Fibroblast of skin of scalp (primary cell): Measurements from ENCODE around the gene CCDC136. TPM values are rescaled to one million over a fixed set of nuclear protein-coding genes. Genes with fewer than 3 reads are reported as not detected.

ENCODE experiments used
- DNase-seq: peaks from one replicate; pipeline ENCODE4 v3.0.0-alpha.2; 2013
- polyA plus RNA-seq, 2 experiments: library from polyadenylated mRNA; unstranded; fragments of 120-200 nt; gene quantifications; one replicate each; pipeline ENCODE4 v1.2.1, GENCODE V29; 2013; ENCODE audit not compliant: insufficient read length in 2 of 2

CCDC136 gene
- polyA plus RNA-seq (2013, experiment 1 of 2; ENCODE audit: insufficient read length): 9.4 TPM
- 10.6 TPM for polyA plus RNA-seq (2013, experiment 2 of 2; ENCODE audit: insufficient read length)

DNA sequence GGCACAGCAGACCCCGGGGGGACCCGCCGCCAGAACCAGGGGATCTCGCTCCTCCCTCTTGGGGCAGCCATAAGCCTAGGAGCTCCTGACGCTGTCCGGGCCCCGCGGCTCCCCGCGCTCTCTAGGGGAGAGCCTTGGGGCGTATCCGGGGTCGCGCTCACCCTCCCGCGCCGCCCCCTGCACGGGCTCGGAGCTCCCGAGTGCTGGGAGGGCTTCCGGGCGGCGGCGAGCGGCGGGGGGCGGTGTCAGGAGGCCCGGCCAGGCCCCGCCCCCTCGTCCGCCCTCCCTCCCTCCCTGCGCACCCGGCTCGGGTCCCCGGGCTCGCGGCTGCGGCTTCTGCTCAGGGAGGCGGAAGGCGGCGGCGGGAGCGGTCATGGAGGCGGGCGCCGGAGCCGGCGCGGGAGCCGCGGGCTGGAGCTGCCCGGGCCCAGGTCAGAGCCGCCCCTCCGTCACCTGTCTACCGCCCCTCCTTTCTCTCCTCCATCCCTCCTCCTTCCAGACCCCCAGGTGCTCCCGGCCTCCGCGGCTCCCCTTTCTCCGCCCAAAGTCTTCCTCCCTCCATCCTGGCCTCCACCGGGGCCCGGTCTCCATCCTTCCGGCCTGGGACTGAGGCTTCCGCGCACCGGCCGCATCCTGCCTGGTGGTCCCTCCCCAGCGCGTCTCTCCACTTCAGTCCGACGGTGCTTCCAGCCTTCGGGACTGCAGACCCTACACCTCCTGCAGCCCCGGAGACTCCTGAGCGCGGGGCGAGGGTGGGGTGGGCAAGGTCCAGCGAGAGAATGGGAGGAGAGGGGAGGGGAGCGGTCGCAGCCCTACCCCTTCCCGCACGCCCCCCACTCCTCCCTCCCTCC, at the start of gene CCDC136:
Gene CCDC136, plus strand, starts transcription at position 848 of the 851 bp plus-strand sequence. CDS start 444 bp downstream, outside the sequence.
- DNase-seq: peak; percentile 71

DNA sequence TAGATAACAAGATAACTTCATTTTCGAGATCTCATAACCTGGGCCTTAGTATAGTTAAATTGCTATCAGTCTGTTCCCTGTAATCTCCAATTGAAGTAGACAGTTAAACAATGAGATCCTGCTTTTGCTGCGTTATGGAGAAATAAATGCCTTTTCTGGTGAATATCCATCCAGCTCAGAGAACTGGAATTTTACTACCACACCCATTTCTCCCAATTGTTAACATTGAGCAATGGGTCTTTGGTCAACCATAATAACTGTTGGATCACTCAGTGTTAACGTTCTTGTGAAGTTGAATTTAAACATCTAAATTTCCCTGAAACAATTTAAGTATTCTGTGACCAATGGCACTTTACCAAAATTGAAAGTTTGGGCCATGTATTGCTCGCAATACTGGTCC, 49.6 kb upstream of the CCDC136 start:
- DNase-seq: peak; percentile 70

DNA sequence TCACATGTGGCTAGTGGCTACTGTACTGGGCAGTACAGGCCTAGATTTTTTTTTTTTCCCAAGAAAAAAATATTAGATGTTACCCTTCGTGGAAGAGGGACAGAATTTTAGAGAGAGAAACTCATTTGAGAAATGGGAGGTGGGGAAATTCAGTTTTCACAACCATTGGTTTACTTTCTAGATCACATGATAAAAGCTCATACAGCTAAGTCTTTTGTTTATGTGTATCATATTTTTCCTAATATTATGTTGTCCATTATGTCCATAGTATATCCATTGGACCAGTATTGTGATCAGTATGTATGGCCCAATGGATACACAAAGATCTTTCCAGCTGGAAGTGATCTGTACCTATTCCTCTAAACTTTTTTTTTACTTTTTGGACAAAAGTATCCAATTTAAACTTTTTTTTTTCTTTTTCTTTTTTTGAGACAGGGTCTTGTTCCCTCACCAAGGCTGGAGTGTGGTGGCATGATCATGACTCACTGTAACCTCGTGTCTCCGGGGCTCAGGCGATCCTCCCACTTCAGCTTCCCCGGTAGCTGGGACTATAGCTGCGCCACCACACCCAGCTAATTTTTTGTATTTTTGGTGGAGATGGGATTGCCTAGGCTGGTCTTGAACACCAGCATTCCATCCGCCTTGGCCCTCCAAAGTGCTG, 48.5 kb upstream of the CCDC136 start:
- DNase-seq: no peak

DNA sequence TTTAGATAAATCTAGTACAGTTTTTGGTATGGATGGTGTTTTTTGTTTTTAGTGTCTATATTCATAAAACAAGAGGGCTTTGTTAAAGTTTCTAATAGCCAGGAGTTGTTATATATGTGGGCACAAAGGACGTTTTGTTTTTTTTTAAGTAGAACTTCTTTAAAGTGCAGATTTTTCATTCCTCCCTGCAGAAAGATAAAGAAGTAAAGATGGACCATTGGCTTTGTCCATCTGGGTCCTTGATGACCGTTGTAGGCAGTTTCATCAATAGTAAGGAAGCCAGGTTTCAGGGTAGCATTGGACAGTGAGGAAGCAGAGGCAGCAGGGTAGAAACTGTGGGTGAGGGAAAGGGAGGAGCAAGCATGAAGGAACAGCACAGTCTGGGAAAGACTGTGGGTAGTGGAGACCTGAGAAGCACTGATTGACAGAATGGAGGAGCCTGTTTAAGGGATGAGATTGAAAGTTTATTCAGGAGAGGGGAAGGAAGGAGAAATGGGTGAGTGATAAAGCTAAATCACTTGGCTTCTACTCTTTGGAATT, 47.3 kb upstream of the CCDC136 start:
- DNase-seq: no peak

DNA sequence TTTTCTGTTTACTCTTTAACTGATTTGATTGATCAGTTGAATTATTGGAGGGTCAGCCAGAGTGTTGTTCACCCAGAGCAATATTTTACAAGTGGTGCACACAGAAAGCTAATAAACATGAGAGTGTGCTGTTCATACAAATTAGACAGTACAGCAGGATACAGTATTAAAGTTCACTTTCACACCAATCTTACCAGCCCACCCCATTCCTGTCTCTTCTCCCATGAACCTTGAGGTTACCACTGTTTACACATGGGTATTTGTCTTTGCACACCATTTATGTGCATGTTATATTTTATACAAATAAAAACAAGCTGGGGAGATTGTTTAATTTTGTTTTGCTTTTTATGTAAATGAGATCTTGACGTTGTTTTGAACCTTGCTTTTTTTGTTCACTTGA, 46.1 kb upstream of the CCDC136 start:
- no peak for DNase-seq

DNA sequence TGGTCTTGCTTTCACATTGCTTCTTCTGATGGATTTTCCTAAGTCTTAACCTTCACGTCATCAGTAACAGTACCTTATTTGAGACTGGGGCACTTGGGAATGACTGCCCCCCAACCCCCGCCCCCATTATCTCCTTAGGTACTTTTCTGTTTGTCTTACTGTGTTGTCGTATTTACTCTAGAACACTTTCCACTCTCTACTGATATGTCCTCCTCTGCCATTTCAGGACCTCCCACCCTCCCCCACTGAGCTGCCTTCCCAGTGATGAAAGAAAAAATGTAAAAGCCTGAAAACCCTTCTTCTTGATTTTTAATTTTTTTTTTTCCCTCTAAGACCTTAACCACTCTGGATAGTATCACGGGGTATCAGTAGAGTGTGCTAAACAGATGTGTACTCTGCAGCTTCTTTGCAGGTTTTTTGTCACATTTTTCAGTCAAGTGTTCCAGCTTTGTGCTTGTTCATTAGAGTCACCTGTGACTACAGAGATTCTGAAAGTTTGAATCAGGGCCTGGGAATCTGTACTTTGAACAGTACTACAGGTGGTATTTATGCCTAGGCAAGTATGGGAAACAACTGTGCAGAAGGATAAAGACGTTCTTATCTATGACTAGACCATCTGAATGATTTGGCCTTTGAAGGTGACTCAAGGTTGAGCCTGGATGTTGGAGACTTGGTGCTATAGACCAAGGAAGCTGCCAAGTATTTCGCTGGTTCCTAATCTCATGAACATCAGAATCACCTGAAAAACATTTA, 44.3 kb upstream of the CCDC136 start:
- no peak for DNase-seq

DNA sequence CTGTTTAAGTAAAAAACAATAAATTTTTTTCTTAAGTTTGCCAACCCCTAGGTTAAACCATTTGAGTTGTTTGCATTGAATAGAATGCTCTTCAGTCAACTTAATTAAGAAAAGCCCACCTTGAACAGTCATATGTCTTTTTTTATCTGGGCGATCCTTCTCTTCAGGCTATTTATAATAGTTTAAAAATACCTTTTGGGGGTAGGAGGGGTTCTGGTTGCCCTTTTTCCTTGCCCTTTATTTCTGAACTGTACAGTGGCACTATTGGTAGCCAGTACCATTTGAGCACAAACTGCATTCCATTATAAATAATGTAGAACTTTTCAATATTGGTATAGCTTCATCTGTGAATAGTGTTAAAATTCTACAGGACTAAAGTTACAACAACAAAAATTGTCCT, 39.5 kb upstream of the CCDC136 start:
- DNase-seq: no peak

DNA sequence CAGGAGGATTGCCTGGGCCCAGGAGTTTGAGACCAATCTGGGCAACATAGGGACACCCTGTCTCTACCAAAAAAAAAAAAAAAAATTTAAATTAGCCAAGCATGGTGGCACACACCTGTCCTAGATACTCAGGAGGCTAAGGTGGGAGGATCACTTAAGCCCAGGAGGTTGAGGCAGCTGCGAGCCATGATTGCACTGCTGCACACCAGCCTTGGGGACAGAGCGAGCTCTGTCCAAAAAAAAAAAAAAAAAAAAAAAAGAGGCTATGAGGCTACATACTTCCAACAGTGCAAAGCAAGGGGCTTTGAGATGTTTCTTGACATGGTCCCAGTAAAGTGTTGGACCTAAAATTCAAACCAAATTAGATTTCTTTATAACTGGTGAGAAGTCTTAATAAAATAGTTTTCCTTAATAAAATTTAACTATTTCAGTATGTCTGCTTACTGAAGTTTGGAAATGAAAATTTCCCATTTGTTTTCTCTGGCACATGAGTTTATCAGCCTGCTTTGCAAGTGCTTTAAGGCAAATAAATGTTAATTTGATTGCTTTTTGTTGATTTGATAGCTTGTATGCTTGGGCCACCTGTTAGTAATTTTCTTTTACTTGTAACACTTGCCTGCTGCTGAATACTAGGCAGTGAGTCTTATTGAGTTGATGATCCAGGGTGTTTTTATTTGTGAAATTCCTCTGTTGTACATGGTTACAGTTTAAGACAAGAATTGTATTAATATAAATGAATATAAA, 36.5 kb upstream of the CCDC136 start:
- no peak for DNase-seq

DNA sequence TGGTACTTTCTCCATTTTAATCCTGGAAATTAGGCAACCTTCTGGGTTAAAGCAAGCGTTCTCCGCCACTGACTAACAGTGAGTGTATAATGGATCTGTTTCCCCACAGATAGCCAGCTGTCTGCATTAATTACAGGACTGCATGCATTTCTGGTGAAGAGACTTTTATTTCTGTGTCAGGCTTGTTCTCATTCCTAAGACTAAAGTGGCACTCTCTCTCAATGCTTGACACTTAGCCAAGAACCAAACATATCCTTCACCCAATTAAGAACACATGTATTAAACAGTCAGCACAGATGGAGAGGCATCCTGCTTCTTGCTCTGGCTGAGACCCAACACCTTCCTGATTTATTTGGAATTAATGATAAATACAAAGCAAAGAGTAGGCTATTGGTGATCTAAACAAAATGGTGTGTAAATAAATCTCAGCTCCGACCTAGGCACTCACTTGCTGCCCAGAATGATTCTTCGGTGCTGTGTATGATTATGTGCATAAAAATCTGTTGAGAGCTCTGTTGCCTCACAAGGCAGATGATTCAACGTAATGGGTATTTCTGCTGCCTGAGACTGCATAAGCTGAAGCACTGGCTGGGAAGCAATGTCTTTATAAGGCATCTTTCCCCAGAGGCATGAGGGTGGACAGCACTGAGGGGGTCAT, 35.8 kb upstream of the CCDC136 start:
- peak; percentile 96 for DNase-seq

DNA sequence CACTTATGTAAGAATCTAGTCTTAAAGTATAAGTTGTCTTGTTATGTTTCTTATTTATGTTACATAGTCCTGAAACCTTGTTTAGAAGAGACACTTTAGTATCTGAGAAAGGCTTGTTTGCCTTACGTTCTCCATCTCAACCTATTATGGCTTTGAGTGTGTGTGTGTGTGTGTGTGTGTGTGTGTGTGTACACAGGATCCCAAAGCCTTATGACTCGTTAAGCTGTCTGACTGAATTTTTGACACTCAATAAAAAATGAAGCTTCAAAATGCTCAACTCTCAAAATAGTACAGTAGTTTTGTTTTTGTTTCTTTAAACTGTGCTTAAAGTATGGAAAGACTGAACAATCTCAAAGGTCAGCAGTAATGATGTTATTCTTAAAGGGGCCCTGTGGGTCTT, 34.6 kb upstream of the CCDC136 start:
- DNase-seq: peak; percentile 60

DNA sequence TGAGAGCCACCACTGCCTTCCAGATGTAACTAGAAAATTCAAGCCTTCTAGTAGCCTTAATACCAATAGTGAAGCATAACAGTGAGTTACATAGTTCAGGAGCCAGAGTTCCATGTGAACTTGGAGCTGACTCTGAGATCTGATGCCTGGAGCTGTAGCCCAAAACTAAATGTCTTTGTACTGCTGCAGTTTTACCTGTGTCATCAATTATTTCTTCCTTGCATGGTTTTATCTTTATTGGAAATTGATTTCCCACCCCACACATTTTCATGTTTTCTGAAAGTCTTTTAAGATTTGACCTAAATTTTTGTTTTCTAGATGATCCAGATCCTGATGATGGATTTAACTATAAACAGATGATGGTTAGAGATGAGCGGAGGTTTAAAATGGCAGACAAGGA, 33.2 kb upstream of the CCDC136 start:
- no peak for DNase-seq

DNA sequence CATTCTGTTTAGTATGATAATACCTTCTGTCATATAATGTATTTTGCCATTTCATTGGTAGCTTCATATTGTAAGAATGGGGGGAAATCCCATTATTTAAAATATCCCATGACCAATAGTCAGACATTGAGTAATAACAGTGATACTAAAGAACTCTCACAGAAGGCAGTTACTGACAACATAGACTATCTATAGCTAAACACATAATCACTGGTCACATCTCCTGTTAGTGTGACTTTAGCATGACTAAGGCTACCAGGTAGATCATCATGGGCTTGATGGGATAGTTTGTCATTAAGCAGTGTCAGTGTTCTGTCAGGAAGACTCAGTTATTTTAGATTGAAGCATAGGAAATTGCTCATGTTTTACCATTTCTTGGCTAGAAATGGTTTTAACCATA, 32.5 kb upstream of the CCDC136 start:
- DNase-seq: no peak

DNA sequence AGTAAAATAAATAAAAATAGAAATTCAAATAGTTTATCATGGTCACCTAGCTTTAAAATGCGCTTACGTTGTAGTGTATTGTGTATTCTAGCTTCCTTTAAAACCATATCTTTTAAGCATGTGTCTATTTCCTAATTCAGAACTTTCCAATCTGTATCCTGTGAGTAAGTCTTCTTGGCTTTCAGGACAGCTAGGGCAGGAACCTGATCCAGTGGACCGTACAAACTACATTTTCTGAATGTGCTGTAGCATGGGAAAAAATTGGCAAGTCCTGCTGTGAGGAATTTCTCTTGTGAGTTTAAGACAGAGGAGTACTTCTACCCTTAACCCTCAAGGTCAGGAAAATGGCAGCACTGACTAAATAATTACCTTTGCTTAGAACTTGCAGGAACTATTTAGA, 28.2 kb upstream of the CCDC136 start:
- DNase-seq: no peak

DNA sequence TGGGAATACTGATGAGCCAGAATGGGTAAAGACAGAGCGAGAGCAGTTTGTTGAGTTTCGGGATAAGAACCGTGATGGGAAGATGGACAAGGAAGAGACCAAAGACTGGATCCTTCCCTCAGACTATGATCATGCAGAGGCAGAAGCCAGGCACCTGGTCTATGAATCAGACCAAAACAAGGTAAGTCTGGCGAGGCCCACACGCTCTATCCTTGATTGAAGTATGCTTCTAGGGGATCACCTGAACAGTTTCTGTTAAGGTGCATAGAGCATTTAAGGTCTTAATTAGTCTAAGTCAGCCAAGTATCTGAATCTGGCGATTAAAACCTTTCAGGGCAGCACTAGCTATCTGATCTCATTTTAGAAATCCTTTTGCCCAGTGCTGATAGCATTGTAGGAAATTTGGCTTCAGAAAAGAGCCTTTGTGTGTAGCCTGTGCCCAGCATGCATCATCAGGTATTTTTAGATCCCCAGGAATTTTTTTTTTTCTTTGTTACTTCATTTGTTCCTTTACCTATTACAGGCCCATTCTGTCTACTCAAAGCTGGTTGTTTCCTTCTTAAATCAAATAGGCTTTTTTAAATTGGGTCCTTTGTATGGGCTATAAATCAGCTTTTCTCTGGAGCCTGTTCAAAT, 24.2 kb upstream of the CCDC136 start:
- no peak for DNase-seq

DNA sequence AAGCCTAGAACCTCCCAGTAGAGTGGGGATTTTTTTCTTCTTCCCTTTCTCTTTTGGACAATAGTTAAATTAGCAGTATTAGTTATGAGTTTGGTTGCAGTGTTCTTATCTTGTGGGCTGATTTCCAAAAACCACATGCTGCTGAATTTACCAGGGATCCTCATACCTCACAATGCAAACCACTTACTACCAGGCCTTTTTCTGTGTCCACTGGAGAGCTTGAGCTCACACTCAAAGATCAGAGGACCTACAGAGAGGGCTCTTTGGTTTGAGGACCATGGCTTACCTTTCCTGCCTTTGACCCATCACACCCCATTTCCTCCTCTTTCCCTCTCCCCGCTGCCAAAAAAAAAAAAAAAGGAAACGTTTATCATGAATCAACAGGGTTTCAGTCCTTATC, 21.5 kb upstream of the CCDC136 start:
- no peak for DNase-seq

DNA sequence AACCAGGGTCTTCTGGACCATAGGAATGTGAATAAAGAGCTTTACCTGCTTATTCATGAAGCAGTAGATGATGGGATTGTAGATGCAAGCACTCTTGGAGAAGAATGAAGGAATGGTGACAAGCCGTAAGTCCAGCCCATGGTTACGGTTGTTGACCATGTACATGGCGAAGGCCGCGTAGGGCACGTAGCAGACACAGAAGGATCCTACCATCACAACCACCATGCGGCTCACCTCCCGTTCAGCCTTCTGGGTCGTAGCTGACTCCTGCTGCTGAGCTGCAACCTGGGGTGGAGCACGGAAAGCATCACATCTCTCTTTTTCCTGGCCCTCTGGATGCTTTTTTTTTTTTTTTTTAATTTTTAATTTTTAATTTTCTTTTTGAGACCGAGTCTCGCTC, 18.2 kb upstream of the CCDC136 start:
- no peak for DNase-seq

DNA sequence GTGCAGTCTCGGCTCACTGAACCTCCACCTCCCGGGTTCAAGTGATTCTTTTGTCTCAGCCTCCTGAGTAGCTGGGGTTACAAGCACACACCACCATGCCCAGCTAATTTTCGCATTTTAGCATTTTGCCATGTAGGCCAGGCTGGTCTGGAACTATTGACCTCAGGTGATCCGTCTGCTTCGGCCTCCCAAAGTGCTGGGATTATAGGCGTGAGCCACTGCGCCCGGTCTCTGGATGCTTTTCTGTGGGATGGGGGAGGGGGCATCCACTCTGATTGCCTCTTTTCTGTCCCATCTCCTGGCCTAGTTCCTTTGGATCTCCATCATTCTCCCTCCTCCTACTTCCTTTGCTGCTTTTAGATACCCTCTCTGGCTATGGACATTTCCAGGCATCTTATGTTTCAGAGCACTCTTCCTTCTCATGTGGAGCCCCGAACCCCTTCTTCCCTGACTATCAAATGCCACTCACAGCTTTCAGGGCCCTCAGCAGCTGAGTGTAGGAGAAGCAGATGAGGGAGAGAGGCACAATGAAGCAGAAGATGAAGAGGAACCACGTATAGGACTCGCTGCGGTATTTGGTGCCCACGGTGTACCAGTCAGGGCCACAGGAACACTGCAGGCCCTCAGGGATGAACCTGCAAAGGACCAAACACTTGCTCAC, 17.6 kb upstream of the CCDC136 start:
- DNase-seq: no peak

DNA sequence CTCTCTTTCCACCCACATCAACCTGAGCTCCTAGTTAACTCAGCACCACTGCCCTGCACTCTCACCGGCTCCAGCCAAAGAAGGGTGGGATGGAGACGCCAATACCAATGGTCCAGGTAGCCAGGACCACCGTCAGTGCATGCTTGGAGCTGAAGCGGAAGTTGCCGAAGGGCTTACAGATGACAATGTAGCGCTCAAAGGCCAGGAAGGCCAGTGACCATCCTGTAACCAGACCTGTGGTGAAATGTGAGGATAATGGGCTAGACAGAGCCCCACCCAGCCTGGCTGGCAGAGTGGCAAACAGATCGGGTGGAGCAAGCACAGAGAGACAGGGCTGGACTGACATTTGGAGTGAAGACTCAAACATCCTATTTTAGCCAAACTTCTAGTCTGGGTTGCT, 16.8 kb upstream of the CCDC136 start:
- DNase-seq: no peak

DNA sequence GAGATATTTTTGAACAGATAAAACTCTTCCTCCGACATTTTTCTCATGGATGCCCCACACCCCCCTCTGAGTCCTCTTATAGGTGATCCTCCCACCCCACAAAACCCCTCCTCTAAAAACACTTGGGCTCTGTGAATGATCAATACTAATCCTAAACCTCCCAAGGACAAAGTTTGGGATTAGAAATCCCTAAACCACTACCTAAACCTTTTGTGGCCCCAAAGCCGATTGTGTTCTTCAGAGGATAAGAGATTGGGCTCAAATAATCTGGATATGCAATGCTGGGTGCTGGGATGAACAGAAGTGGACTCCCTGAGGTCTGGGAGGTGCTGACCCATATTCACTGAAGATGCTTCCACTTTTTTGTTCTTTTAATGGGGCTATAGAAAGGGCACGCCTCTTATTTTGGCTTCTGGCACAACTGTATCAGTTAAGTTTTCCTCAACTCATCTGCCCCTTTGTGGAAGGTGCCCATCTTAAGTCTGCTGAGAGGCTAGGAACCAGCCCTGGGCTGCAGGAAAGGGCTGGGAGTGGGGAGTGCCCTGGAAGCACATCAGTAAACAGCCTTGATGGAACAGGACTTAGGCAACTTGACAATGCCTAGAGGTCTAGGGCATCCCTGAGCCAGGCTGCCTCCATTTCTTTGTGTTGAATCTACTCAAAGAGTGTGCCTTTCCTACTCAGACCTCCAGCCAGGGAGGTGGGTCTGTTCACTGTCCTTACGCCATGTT, 15.9 kb upstream of the CCDC136 start, which contains the start of gene OPN1SW:
Gene OPN1SW, minus strand, starts transcription at position 51 of the 731 bp plus-strand sequence. Its CDS starts 13 bp downstream, at position 38.
- no peak for DNase-seq
